Occipital lobe (tissue), 2 donors: Measurements from ENCODE around the gene ZNF568. TPM values are rescaled to one million over a fixed set of nuclear protein-coding genes. Genes with fewer than 3 reads are reported as not detected.

Experiments
- DNase-seq: peaks from one replicate; lab custom pipeline; 2025; lab: John Stamatoyannopoulos, UW
- total RNA-seq: library from RNA; depleted of rRNA; stranded (reverse); fragments of >200 nt; gene quantifications from one replicate; pipeline ENCODE4 v1.2.3, GENCODE V29; 2014

ZNF568 gene
- total RNA-seq = 39.8 TPM

- DNase-seq = peak; percentile 92
These were observed at the start of gene ZNF568, which contains the start of gene ZNF829 for GRCh38 chr19:36915992-36916830. TSS of gene ZNF568 (plus strand) at chr19:36916332. CDS start at chr19:36922771, 6,439 bp downstream. TSS of gene ZNF829 (minus strand) at chr19:36916291. CDS start at chr19:36915167, 1,124 bp downstream.

DNA sequence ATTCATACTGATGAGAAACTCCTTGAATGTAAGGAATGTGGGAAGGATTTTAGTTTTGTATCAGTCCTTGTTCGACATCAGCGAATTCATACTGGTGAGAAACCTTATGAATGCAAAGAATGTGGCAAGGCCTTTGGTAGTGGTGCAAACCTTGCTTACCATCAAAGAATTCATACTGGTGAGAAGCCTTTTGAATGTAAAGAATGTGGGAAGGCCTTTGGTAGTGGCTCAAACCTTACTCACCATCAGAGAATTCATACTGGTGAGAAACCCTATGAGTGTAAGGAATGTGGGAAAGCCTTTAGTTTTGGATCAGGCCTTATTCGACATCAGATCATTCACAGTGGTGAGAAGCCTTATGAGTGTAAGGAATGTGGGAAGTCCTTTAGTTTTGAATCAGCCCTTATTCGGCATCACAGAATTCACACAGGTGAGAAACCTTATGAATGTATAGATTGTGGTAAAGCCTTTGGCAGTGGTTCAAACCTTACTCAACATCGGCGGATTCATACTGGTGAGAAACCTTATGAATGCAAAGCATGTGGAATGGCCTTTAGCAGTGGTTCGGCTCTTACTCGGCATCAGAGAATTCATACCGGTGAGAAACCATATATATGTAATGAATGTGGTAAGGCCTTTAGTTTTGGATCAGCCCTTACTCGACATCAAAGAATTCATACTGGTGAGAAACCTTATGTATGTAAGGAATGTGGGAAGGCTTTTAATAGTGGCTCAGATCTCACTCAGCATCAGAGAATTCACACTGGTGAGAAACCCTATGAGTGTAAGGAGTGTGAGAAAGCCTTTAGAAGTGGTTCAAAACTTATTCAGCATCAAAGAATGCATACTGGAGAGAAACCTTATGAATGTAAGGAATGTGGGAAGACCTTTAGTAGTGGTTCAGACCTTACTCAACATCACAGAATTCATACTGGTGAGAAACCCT lies 38.9 kb upstream of the ZNF568 start:
- no peak for DNase-seq

DNA sequence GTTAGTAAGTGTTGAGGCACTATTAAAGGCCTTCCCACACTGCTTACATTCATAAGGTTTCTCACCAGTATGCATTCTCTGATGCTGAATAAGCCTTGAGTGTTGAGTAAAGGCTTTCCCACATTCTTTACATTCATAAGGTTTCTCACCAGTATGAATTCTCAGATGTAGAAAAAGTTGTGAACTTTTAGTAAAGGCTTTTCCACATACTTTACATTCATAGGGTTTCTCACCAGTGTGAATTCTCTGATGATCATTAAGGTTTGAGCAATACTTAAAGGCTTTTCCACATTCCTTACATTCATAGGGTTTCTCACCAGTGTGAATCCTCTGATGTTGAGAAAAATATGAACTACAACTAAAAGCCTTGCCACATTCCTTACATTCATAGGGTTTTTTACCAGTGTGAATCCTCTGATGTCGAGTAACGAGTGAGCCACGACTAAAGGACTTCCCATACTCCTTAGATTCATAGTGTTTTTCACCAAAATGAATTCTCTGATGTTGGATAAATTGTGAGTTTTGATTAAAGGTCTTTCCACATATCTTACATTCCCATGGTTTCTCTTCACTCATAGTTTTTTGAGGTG lies 24.3 kb upstream of the ZNF568 start:
- no peak for DNase-seq

DNA sequence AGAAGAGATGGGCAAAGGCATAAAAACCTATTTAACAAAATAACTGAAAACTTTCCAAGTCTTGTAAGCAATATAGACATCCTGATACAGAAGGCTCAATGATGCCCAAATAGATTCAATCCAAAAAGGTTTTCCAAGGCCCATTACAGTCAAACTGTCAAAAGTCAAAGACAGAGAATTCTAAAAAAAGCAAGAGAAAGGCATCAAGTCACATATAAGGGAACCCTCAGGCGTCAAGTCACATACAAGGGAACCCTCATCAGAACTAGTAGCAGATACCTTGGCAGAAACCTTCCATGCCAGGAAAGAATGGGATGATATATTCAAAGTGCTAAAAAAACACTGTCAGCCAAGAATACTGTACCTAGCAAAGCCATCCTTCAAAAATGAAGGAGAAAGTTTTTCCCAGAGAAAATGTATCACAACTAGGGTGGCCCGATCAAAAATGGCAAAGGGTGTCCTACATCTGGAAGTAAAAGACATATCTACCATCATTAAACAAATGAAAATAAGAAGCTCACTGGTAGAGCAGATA lies 21.2 kb upstream of the ZNF568 start:
- no peak for DNase-seq

- DNase-seq = no peak
These were observed 17.7 kb upstream of the ZNF568 start for GRCh38 chr19:36898422-36898821.

DNA sequence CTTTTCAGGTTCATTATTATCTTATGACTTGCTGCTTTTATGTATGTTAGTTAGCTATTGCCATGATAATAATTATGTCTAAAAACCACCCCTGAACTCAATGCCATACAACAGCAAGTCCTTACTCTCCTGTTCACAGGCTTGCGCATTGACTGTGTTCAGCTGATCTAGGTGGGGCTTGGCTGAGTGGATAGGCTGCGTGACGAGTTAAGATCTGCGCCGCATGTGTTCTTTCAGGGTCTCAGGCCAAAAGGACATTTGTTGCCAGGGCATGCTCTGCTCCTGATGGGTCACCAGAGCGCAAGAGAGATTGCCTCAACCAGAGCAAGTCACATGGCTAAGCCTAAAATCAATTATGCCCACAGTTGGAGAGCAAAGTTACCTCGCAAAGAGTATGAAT lies 859 bp downstream of the ZNF568 start:
- no peak for DNase-seq

DNA sequence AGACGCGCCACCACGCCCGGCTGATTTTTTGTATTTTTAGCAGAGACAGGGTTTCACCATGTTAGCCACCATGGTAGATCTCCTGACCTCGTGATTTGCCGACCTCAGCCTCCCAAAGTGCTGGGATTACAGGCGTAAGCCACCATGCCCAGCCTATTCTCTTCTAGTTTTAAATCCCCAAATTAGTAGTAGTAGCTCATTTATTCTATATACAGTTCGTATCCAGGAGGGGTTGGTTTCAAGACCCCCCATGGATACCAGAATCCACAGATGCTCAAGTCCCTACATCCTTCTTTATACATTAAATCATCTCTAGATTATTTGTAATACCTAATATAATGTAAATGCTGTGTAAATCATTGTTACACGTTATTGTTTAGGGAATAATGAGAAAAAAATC lies 2.0 kb downstream of the ZNF568 start:
- no peak for DNase-seq

- DNase-seq = no peak
These were observed 15.6 kb downstream of the ZNF568 start for GRCh38 chr19:36931684-36932083.

- DNase-seq = no peak
These were observed 23.0 kb downstream of the ZNF568 start for GRCh38 chr19:36939153-36939552.

DNA sequence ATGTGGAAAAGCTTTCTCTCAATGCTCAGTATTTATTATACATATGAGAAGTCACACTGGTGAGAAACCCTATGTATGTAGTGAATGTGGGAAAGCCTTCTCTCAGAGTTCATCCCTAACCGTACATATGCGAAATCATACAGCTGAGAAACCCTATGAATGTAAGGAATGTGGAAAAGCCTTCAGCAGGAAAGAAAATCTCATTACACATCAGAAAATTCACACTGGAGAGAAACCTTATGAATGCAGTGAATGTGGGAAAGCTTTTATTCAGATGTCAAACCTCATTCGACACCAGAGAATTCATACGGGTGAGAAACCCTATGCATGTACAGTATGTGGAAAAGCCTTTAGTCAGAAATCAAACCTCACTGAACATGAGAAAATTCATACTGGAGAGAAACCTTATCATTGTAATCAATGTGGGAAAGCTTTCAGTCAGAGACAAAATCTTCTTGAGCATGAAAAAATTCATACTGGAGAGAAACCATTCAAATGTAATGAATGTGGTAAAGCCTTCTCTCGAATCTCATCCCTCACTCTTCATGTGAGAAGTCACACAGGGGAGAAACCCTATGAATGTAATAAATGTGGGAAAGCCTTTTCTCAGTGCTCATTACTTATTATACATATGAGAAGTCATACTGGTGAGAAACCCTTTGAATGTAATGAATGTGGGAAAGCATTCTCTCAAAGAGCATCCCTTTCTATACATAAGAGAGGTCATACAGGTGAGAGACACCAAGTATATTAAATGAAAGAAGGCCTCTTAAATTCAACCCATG lies 34.4 kb downstream of the ZNF568 start:
- DNase-seq = no peak

DNA sequence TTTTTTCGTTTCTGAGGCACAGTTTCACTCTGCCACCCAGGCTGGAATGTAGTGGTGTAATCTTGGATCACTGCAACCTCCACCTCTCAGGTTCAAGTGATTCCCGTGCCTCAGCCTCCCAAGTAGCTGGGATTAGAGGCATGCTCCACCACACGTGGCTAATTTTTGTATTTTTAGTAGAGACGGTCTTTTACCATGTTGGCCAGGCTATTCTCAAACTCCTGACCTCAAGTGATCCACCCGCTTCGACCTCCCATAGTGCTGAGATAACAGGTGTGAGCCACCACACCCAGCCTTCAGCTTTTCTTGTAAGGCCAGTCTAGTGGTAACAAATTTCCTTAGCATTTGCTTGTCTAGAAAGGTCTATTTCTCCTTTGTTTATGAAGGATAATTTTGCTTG lies 46.2 kb downstream of the ZNF568 start:
- DNase-seq = no peak

DNA sequence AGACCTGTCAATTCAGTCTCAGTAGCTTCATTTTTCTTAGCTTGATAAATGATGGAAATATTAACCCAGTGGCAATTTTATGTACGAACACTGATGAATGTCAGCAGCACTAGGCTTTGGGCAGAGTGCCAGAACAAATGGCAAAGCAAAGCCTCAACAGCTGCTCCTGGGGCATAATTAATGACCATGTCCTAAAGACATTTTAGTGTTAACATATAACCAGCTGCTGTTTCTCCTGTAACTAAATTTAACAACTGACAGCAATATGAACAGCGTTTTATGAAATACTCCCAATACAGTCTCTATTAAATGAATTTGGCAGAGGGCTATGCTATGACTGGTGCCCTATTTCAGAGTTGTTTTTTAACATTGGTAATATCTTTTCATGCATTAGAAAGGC lies 47.1 kb downstream of the ZNF568 start:
- DNase-seq = no peak

DNA sequence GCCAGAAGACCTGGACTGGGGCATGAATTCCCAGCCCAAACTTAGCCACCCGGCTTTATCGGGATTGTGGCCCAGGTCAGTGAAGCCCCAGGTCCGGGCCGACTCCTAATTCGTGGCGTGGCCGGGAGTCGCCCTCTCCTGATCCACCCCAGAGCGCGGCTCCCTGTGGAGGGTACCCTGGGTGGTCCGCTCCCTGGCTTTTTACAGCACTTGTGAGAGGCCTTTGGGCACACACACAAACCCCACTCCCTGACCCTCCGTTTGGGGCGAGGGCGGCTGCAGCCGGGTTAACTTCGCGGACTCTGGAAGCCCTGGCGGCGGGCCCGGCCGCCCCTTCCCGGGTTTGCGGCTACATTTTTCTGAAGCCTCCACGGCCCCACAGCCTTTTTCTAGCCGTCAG lies 56.4 kb downstream of the ZNF568 start:
- DNase-seq = no peak

GRCh38 chr19:36973021-36973843 lies 57.1 kb downstream of the ZNF568 start:
- peak; percentile 81 for DNase-seq

GRCh38 chr19:36973844-36974195 lies 57.7 kb downstream of the ZNF568 start:
- DNase-seq = peak; percentile 17

- no peak for DNase-seq
These were observed 70.0 kb downstream of the ZNF568 start for GRCh38 chr19:36986131-36986530.

DNA sequence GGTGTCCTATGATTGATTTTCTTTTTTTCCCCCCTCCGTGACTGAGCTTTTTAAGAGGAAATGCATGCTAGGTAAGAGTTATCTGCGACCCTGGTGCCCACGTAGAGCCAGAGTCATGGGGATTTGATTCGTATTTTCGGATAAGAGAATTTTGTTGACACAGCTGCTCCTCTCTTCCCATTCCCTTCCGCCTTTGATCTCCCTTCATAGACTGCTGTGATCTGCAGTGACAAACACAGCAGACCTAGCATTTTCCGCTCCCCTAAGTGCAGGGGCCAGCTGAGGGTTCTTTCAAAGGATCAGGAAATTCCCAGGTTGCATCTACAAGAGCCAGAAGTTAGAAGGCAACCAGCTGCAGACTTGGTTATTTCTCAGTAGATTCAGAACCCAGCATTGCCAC lies 70.5 kb downstream of the ZNF568 start:
- DNase-seq = no peak

DNA sequence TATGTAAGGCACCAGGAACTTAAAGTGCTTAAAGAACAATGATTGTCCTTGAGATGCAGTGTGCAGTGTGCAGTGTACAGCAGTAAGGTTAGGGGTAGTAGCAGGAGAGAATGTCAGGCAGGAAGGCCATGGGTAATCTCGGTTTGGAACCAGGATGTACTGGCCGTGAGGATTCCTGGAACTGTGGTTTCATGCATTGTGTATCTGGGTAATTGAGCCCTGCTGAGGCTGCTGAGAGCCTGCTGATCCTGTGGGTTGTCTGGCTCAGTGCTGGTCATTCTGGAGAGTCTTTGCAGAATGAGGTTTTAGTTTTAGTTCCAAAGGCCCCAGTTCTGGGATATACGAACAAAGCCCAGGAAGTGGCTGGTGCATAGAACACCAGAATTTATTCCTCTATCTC lies 71.0 kb downstream of the ZNF568 start:
- no peak for DNase-seq

DNA sequence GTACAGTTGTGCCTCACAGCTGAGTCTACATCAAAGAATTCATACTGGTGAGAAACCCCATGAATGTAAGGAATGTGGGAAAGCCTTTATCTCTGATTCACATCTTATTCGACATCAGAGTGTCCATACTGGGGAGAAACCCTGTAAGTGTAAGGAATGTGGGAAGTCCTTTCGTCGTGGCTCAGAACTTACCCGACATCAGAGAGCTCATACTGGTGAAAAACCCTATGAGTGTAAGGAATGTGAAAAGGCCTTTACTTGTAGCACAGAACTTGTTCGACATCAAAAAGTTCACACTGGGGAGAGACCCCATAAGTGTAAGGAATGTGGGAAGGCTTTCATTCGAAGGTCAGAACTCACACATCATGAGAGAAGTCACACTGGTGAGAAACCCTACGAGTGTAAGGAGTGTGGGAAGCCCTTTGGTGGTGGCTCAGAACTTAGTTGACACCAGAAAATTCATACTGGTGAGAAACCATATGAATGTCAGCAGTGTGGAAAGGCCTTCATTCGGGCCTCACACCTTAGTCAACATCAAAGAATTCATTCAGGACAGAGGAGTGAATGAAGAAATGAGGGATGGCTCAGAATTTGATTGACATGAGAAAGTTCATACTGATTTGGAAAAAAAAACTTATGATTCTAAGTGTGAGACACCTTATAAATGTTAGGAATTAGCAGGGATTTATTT lies 81.2 kb downstream of the ZNF568 start:
- DNase-seq = no peak
